Lower lobe of right lung (tissue), 2 donors: ENCODE measurements around the gene LNP1. TPM values are rescaled to one million over a fixed set of nuclear protein-coding genes. Genes with fewer than 3 reads are reported as not detected.

Experiments
- ATAC-seq, 2 donors: fragments of 200-7000 bp; cut with Tn5 transposase; one replicate each; pipeline ENCODE4 v1.9.1; 2020 to 2022; ENCODE audit warnings: mild to moderate bottlenecking in 2 of 2, moderate library complexity in 2 of 2
- DNase-seq: peaks from one replicate; pipeline ENCODE4 v3.0.0-alpha.2; 2020
- H3K27ac ChIP-seq: fragments of 200-600 bp; one replicate; pipeline ENCODE4 v1.8.0; 2022
- H3K27me3 ChIP-seq: fragments of 200-600 bp; one replicate; pipeline ENCODE4 v1.8.0; 2022; ENCODE audit warnings: low read depth
- H3K36me3 ChIP-seq: fragments of 200-600 bp; one replicate; pipeline ENCODE4 v1.8.0; 2022; ENCODE audit warnings: mild to moderate bottlenecking
- H3K4me1 ChIP-seq: fragments of 200-600 bp; one replicate; pipeline ENCODE4 v1.8.0; 2022
- H3K4me3 ChIP-seq: fragments of 200-600 bp; one replicate; pipeline ENCODE4 v1.8.0; 2022; ENCODE audit warnings: mild to moderate bottlenecking
- H3K9me3 ChIP-seq: fragments of 200-600 bp; one replicate; pipeline ENCODE4 v1.8.0; 2022
- intact Hi-C: fragments of 100-400 bp; cut with DNase I; formaldehyde crosslinking; loops from one replicate; pipeline ENCODE4 v1.11.0; 2022
- total RNA-seq: library from RNA; stranded (reverse); fragmentation: NEBNext Ultra II Directional; extraction: Animal tissue kit (Norgen Biotek cat#: 25700); gene quantifications from one replicate; pipeline ENCODE4 v1.2.1, GENCODE V29; 2021
- TF ChIP-seq, protein P1 (sequence below): fragments of 200-600 bp; IDR thresholded peaks from one replicate; pipeline ENCODE4 v1.8.0; 2022; ENCODE audit warnings: antibody characterized with exemption, mild to moderate bottlenecking
- donor health status: DM: no; HTN: yes; CAD: no; lungs with severe emphysema.

Gene LNP1
- total RNA-seq, 1 donor from 2014 or later = 2.0 TPM

DNA sequence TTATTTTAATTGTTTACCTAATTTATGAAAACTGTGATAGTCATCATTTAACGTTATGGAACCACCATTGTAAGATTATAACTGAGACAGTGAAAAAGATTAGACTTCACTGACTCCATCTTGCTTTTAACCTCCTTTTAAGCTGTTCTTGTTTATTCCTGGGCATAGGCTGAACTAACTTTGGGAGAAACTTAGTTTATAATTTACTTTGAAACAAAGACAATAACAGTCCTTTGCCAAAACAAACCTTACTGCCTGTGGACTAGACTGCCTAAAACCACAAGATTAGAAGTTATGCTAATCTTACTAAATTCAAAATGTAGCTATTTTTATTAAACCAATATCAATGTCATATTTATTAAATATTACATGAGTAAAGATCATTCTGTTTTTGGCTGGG, 46.7 kb downstream of the LNP1 start:
- no peaks in the 10 kb centered on the region for H3K27me3 ChIP-seq
- DNase-seq = no peak
- H3K4me1 ChIP-seq = no peaks in the 10 kb centered on the region
- H3K36me3 ChIP-seq = no peaks in the 10 kb centered on the region
- ATAC-seq = no peak
- H3K9me3 ChIP-seq = no peaks in the 10 kb centered on the region
- TF ChIP-seq, protein P1, sequence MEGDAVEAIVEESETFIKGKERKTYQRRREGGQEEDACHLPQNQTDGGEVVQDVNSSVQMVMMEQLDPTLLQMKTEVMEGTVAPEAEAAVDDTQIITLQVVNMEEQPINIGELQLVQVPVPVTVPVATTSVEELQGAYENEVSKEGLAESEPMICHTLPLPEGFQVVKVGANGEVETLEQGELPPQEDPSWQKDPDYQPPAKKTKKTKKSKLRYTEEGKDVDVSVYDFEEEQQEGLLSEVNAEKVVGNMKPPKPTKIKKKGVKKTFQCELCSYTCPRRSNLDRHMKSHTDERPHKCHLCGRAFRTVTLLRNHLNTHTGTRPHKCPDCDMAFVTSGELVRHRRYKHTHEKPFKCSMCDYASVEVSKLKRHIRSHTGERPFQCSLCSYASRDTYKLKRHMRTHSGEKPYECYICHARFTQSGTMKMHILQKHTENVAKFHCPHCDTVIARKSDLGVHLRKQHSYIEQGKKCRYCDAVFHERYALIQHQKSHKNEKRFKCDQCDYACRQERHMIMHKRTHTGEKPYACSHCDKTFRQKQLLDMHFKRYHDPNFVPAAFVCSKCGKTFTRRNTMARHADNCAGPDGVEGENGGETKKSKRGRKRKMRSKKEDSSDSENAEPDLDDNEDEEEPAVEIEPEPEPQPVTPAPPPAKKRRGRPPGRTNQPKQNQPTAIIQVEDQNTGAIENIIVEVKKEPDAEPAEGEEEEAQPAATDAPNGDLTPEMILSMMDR = no peak
- H3K27ac ChIP-seq = no peak overlapping the region
- no peak overlapping the region for H3K4me3 ChIP-seq
- intact Hi-C loops = no loop called here

DNA sequence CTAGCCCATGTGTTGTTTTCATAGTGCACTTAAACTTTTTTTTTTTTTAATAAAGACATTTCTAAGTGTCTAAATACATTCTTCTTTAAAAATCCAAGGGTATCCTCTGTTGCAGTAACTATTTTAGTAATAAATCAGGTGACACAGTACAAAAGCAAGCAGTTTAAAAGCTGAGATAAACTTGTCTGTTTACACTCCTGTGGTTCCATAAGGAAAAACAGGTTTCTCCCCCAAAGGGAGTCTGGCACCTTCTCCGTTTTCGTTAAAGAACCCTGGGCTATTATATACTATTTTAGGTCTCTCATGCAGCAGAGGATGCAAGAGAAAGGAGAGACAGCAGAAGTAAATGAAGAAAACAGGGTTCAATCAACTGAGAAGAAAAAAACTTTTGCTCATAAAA, 47.9 kb downstream of the LNP1 start:
- H3K9me3 ChIP-seq = no peaks in the 10 kb centered on the region
- no peaks in the 10 kb centered on the region for H3K4me1 ChIP-seq
- H3K27me3 ChIP-seq = no peaks in the 10 kb centered on the region
- no peaks in the 10 kb centered on the region for H3K36me3 ChIP-seq
- no peak for ATAC-seq
- H3K27ac ChIP-seq = no peak overlapping the region
- TF ChIP-seq, protein P1 = no peak
- DNase-seq = no peak
- H3K4me3 ChIP-seq = no peak overlapping the region
- intact Hi-C loops = no loop called here

DNA sequence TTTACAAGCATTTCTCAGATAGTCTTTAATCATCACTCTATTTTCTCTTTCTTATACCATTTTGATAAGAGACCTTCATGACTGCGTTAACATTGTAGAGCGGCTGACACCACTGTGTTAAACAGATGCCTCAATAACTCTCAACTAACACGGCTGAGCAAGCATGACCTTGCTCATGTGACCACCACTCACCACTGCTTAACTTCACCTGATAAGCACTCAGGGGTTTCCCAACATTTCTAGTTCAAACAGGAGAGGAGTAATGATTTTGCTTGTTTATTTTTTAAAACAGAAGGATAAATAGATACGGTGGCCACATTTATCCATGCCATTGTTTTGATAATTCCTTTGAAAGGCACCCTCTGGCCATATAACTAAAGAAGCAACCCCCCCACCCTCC, 53.3 kb downstream of the LNP1 start:
- Histone ChIP-seq H3K27me3 (no peaks in the 10 kb centered on the region), H3K4me1 (no peaks in the 10 kb centered on the region), H3K9me3 (no peaks in the 10 kb centered on the region), H3K27ac (no peak overlapping the region), H3K4me3 (no peak overlapping the region), H3K36me3 (no peaks in the 10 kb centered on the region)
- TF ChIP-seq, protein P1 = no peak
- intact Hi-C loops = no loop called here
- no peak for ATAC-seq
- DNase-seq = no peak

DNA sequence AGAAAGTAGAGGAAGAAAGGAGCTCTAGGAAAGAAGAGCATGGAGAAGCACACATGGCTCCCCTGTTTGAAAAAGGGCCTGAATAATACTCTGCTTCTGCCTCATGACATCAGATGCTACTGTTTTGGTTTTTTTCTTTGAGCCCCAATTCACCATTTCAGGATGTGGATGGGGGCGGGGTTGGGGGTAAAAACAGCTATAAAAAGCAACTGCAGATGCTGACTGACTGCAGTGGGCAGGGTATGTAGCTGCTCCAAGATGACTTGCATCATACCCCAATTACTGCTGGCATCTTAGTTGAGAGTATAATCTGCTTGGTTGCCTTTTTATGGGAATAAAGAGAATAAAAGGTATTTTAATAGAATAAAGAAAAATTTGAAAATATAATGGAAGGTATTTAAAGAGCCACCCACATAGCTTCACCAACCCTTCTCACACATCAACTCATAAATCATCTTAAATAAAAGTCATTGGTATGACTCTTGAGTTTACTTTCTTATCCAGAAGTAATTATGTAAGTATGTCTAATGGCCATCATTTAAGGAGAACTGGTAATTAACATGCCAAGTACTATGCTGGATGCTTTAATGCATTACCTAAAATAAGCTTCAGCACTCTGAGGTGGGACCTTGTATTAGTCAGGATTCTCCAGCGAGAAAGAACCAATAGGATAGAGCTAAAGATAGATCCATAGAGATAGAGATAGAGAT, 54.7 kb downstream of the LNP1 start:
- ATAC-seq (no peak), DNase-seq (no peak)
- H3K9me3 ChIP-seq = no peaks in the 10 kb centered on the region
- H3K36me3 ChIP-seq = no peaks in the 10 kb centered on the region
- no peak overlapping the region for H3K4me3 ChIP-seq
- no peaks in the 10 kb centered on the region for H3K27me3 ChIP-seq
- no peaks in the 10 kb centered on the region for H3K4me1 ChIP-seq
- intact Hi-C loops = no loop called here
- TF ChIP-seq, protein P1 = no peak
- no peak overlapping the region for H3K27ac ChIP-seq

DNA sequence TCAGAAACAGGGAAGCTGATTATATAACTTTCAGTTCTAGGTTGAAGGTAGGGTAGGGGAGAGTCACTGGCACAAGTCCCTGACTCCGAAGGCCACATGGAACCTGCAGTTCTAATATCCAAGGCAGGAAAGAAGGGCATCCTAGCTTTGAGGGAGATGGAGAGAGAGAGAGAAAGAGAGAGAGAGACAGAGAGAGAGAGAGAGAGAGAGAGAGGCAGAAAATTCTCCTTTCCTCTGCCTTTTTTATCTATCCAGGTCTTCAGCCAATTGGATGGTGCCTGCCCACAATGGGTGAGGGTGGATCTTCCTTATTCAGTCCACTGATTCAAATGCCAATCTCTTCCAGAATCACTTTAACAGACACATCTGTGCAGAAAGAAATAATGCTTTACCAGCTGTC, 55.4 kb downstream of the LNP1 start:
- Histone ChIP-seq H3K27ac (no peak overlapping the region), H3K9me3 (no peaks in the 10 kb centered on the region), H3K36me3 (no peaks in the 10 kb centered on the region), H3K4me3 (no peak overlapping the region), H3K27me3 (no peaks in the 10 kb centered on the region), H3K4me1 (no peaks in the 10 kb centered on the region)
- ATAC-seq (no peak), DNase-seq (no peak)
- intact Hi-C loops = no loop called here
- TF ChIP-seq, protein P1 = no peak
